ENCODE results near the gene HSD17B10. TPM values are rescaled to one million over a fixed set of nuclear protein-coding genes. Genes with fewer than 3 reads are reported as not detected.

The HSD17B10 gene
- total and polyA plus RNA-seq, 2 of the 13 experiments (the other 11 are each of a cell fraction or from before 2014, with no cell fraction given), result 68.7 to 84.7 TPM

- TF ChIP-seq GFI1 (CRISPR knock-in tag; IDR thresholded peaks at IDR 0.05; ENCODE audit: borderline replicate concordance) (peak; percentile 18; the same call in 1 of the 2 replicates), ZMYM4 (CRISPR knock-in tag; IDR thresholded peaks at IDR 0.05) (peak; percentile 37; the same call in 1 of the 2 replicates), ZNF558 (CRISPR knock-in tag; IDR thresholded peaks at IDR 0.05; ENCODE audit: borderline replicate concordance) (0 out of 2 replicates have a peak, but pooled peaks have one; percentile 36), ARNT2 (CRISPR knock-in tag; IDR thresholded peaks at IDR 0.05; ENCODE audit: low read depth) (no peak; the same call in 1 of the 2 replicates), MXD1 (CRISPR knock-in tag; IDR thresholded peaks at IDR 0.05) (peak; percentile 47; the same call in 1 of the 2 replicates), CREB3 (CRISPR knock-in tag; IDR thresholded peaks at IDR 0.05) (no peak), CTCF (CRISPR knock-in tag; IDR thresholded peaks at IDR 0.05) (no peak), ZNF382 (CRISPR knock-in tag; IDR thresholded peaks at IDR 0.05; ENCODE audit: borderline replicate concordance) (no peak), NFRKB (IDR thresholded peaks at IDR 0.05) (no peak), HNF1A (IDR thresholded peaks at IDR 0.05; ENCODE audit: low read depth) (no peak), HNF1A (CRISPR knock-in tag; IDR thresholded peaks at IDR 0.05; ENCODE audit: borderline replicate concordance) (no peak), ZFP36L2 (CRISPR knock-in tag; IDR thresholded peaks at IDR 0.05) (no peak), TGIF2 (CRISPR knock-in tag; IDR thresholded peaks at IDR 0.05) (no peak), FOXK1 (CRISPR knock-in tag; IDR thresholded peaks at IDR 0.05; ENCODE audit: borderline replicate concordance, low read depth) (peak; percentile 20; the same call in 1 of the 2 replicates), IKZF1 (IDR thresholded peaks at IDR 0.05) (no peak), KDM5A (IDR thresholded peaks at IDR 0.05; ENCODE audit: borderline replicate concordance, low read length) (peak; percentile 65; the same call in 1 of the 2 replicates), ZNF724P (CRISPR knock-in tag; IDR thresholded peaks at IDR 0.05; ENCODE audit: borderline replicate concordance) (no peak), BRD4 (CRISPR knock-in tag; IDR thresholded peaks at IDR 0.05) (no peak), SCMH1 (CRISPR knock-in tag; IDR thresholded peaks at IDR 0.05; ENCODE audit: borderline replicate concordance) (no peak), TAF15 (IDR thresholded peaks at IDR 0.05; ENCODE audit: low read depth, low read length, poor library complexity, severe bottlenecking) (no peak), CCDC6 (CRISPR knock-in tag; IDR thresholded peaks at IDR 0.05) (no peak), ZFAT (CRISPR knock-in tag; conservative IDR thresholded peaks at IDR 0.05) (no peak), TCF7L2 (IDR thresholded peaks at IDR 0.05; ENCODE audit: low read depth, low read length) (no peak), ZNF225 (CRISPR knock-in tag; IDR thresholded peaks at IDR 0.05) (no peak)
Observed at GRCh38 chrX:53422086-53422860, 11.9 kb downstream of the HSD17B10 start, which contains the start of gene SMC1A (continued).

All from HepG2 (cell line).